Keratinocyte (primary cell): ENCODE data around the gene EPHB4.

Experiments
- CTCF ChIP-seq, 3 experiments: IDR thresholded peaks in 1 of 3; conservative IDR thresholded peaks in 1 of 3; optimal IDR thresholded peaks in 1 of 3; 2 replicates in 2 of 3; 3 replicates in 1 of 3; pipeline versions ENCODE3 to v1.5.1; 2011; ENCODE audit warnings: low read length in 3 of 3, mild to moderate bottlenecking in 3 of 3, moderate library complexity in 2 of 3, control low read depth in 1 of 3, inconsistent platforms in 1 of 3; ENCODE audit not compliant: insufficient read depth in 2 of 3; ENCODE audit errors: extremely low read depth in 1 of 3
- EZH2 ChIP-seq: IDR thresholded peaks from one replicate; pipeline ENCODE4 v1.6.1; 2012; ENCODE audit warnings: inconsistent platforms, mild to moderate bottlenecking, low read length, moderate library complexity

DNA sequence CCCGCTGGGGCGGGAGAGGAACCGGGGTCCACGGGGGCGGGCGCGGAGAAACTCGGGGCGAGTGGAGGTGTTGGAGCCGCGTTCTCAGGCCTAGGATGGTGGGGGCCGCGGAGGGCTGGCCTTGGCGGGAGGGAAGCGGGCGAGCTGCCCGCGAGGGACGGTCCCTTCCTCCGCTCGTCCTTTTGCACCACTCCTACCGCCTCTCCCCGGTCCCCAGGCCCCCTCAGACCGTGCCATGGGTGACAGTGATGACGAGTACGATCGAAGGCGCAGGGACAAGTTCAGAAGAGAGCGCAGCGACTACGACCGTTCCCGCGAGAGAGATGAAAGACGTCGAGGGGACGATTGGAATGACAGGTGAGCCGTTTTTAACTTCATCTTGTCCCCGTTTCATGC lies 48.0 kb upstream of the EPHB4 start:
- TF ChIP-seq EZH2 (no peak), CTCF (optimal IDR thresholded peaks at IDR 0.05 in 1 of 3, IDR thresholded peaks at IDR 0.05 in 1 of 3, conservative IDR thresholded peaks at IDR 0.05 in 1 of 3; ENCODE audit: extremely low read depth in 1 of 3, insufficient read depth in 2 of 3, low read length in 3 of 3) (no peak)
